ENCODE data around the gene TYR. TPM values are rescaled to one million over a fixed set of nuclear protein-coding genes. Genes with fewer than 3 reads are reported as not detected.
"Not testable (repeated sequence)": the region's sequence is repeated elsewhere in the genome, so short reads cannot be mapped to it uniquely, and the experiment has no call there.

The TYR gene
- total RNA-seq, 3 donors from 2014 or later (not counting 1 experiment from before 2014, with no cell fraction given) = not detected

GRCh38 chr11:89249196-89249595 is 71.5 kb downstream of the TYR start:
- H3K4me1 ChIP-seq (ENCODE audit: control insufficient read depth, insufficient read depth, low read length) = no peaks in the 10 kb centered on the region
- no peak overlapping the region for H3K4me3 Mint-ChIP-seq
- intact Hi-C loops (cut with micrococcal nuclease) = no loop called here
- peaks cover 13 to 22% of the 10 kb centered on the region in 2 donors for H3K9me3 Mint-ChIP-seq
- no peaks in the 10 kb centered on the region for H3K4me1 Mint-ChIP-seq
- H3K27ac Mint-ChIP-seq = no peak overlapping the region
- H3K9me3 ChIP-seq (ENCODE audit: control insufficient read depth, insufficient read depth, low read length) = no peaks in the 10 kb centered on the region
- DNase-seq (no peak), ATAC-seq (no peak)
- no peaks in the 10 kb centered on the region for H3K36me3 ChIP-seq (ENCODE audit: control insufficient read depth, insufficient read depth, low read length)
- no peaks in the 10 kb centered on the region for H3K27me3 Mint-ChIP-seq (ENCODE audit: low read depth in 2 of 2)
- H3K36me3 Mint-ChIP-seq = peaks cover 11% of the 10 kb centered on the region
- H3K27me3 ChIP-seq (ENCODE audit: control insufficient read depth, insufficient read depth, low read length) = no peaks in the 10 kb centered on the region
- H3K27ac ChIP-seq (ENCODE audit: low read length) = no peak overlapping the region
- WGBS (ENCODE audit: insufficient coverage) = 88% methylated on average over 1 of the region's 2 CpGs
- no peak overlapping the region for H3K4me3 ChIP-seq (ENCODE audit: low read length)
- no peak for TF ChIP-seq CTCF (IDR thresholded peaks at IDR 0.05)

- H3K4me1 ChIP-seq (ENCODE audit: control insufficient read depth, insufficient read depth, low read length); H3K36me3 Mint-ChIP-seq; H3K4me3 ChIP-seq (ENCODE audit: low read length); H3K9me3 Mint-ChIP-seq; H3K4me1 Mint-ChIP-seq; H3K27me3 Mint-ChIP-seq (ENCODE audit: low read depth in 2 of 2); H3K4me3 Mint-ChIP-seq; DNase-seq; ATAC-seq; H3K27me3 ChIP-seq (ENCODE audit: control insufficient read depth, insufficient read depth, low read length); intact Hi-C loops (cut with micrococcal nuclease); H3K27ac ChIP-seq (ENCODE audit: low read length); H3K36me3 ChIP-seq (ENCODE audit: control insufficient read depth, insufficient read depth, low read length); H3K9me3 ChIP-seq (ENCODE audit: control insufficient read depth, insufficient read depth, low read length); H3K27ac Mint-ChIP-seq: not testable (repeated sequence)
- WGBS (ENCODE audit: insufficient coverage) = 100% methylated on average over 1 of the region's 1 CpG
These were observed 83.8 kb downstream of the TYR start for GRCh38 chr11:89261483-89261882.

GRCh38 chr11:89267660-89268302 is 90.1 kb downstream of the TYR start:
- intact Hi-C loops (cut with micrococcal nuclease) = no loop called here
- H3K36me3 Mint-ChIP-seq = no peaks in the 10 kb centered on the region
- Histone ChIP-seq H3K9me3 (ENCODE audit: control insufficient read depth, insufficient read depth, low read length) (no peaks in the 10 kb centered on the region), H3K27ac (ENCODE audit: low read length) (no peak overlapping the region), H3K27me3 (ENCODE audit: control insufficient read depth, insufficient read depth, low read length) (no peaks in the 10 kb centered on the region), H3K36me3 (ENCODE audit: control insufficient read depth, insufficient read depth, low read length) (no peaks in the 10 kb centered on the region), H3K4me1 (ENCODE audit: control insufficient read depth, insufficient read depth, low read length) (no peaks in the 10 kb centered on the region), H3K4me3 (ENCODE audit: low read length) (no peak overlapping the region)
- no peak overlapping the region for H3K27ac Mint-ChIP-seq
- H3K4me3 Mint-ChIP-seq = no peak overlapping the region
- no peaks in the 10 kb centered on the region for H3K27me3 Mint-ChIP-seq (ENCODE audit: low read depth in 2 of 2)
- H3K4me1 Mint-ChIP-seq = no peaks in the 10 kb centered on the region
- no peak for TF ChIP-seq CTCF (IDR thresholded peaks at IDR 0.05)
- peaks cover 7 to 12% of the 10 kb centered on the region in 2 donors for H3K9me3 Mint-ChIP-seq
- no CpG with 5 or more reads among the region's 2 CpGs for WGBS (ENCODE audit: insufficient coverage)
- DNase-seq = no peak
- no peak for ATAC-seq

GRCh38 chr11:89272540-89273088 is 94.9 kb downstream of the TYR start:
- intact Hi-C loops (cut with micrococcal nuclease); H3K4me3 ChIP-seq (ENCODE audit: low read length); H3K27me3 Mint-ChIP-seq (ENCODE audit: low read depth in 2 of 2); ATAC-seq; H3K36me3 Mint-ChIP-seq; H3K27ac Mint-ChIP-seq; DNase-seq; H3K27ac ChIP-seq (ENCODE audit: low read length); H3K4me1 ChIP-seq (ENCODE audit: control insufficient read depth, insufficient read depth, low read length); H3K36me3 ChIP-seq (ENCODE audit: control insufficient read depth, insufficient read depth, low read length); H3K4me1 Mint-ChIP-seq; H3K9me3 ChIP-seq (ENCODE audit: control insufficient read depth, insufficient read depth, low read length); H3K4me3 Mint-ChIP-seq; H3K27me3 ChIP-seq (ENCODE audit: control insufficient read depth, insufficient read depth, low read length): not testable (repeated sequence)
- H3K9me3 Mint-ChIP-seq = peaks cover 11 to 22% of the 10 kb centered on the region in 2 donors
- no CpG with 5 or more reads among the region's 1 CpG for WGBS (ENCODE audit: insufficient coverage)

- DNase-seq; ATAC-seq; H3K4me3 Mint-ChIP-seq; H3K36me3 ChIP-seq (ENCODE audit: control insufficient read depth, insufficient read depth, low read length); H3K27me3 ChIP-seq (ENCODE audit: control insufficient read depth, insufficient read depth, low read length); H3K27me3 Mint-ChIP-seq (ENCODE audit: low read depth in 2 of 2); intact Hi-C loops (cut with micrococcal nuclease); H3K4me3 ChIP-seq (ENCODE audit: low read length); H3K27ac Mint-ChIP-seq; H3K27ac ChIP-seq (ENCODE audit: low read length); H3K36me3 Mint-ChIP-seq; H3K4me1 Mint-ChIP-seq; H3K9me3 ChIP-seq (ENCODE audit: control insufficient read depth, insufficient read depth, low read length); H3K4me1 ChIP-seq (ENCODE audit: control insufficient read depth, insufficient read depth, low read length): not testable (repeated sequence)
- H3K9me3 Mint-ChIP-seq = peaks cover 14 to 28% of the 10 kb centered on the region in 2 donors
- WGBS (ENCODE audit: insufficient coverage) = 71% methylated on average over 1 of the region's 2 CpGs
These were observed 95.5 kb downstream of the TYR start for GRCh38 chr11:89273220-89273619.

Data from natural killer cell (primary cell).